T-helper 1 cell treated with Interleukin-12 subunit alpha and Interleukin-12 subunit beta and Interleukin-4 antibody, amounts not matched to agents 30 ng/mL and 1 ng/mL, for 36 hours (primary cell): ENCODE results near the gene CLCN4. TPM values are rescaled to one million over a fixed set of nuclear protein-coding genes. Genes with fewer than 3 reads are reported as not detected.

ENCODE experiments used
- intact Hi-C: fragments of 100-400 bp; cut with micrococcal nuclease; formaldehyde crosslinking; loops from one replicate; pipeline ENCODE4 v1.15.1; 2024
- total RNA-seq: library from RNA; stranded (reverse); gene quantifications from 2 replicates; pipeline ENCODE4 v1.2.3, GENCODE V29; 2022

CLCN4 gene
- total RNA-seq, 1 donor from 2014 or later = not detected

GRCh38 chrX:10165580-10166247 lies 8.9 kb downstream of the CLCN4 start:
- intact Hi-C loops = no loop called here

- intact Hi-C loops = no loop called here
These were observed 9.5 kb downstream of the CLCN4 start for GRCh38 chrX:10166248-10166716.

- intact Hi-C loops = no loop called here
These were observed 10.0 kb downstream of the CLCN4 start for GRCh38 chrX:10166731-10167151.

- intact Hi-C loops = no loop called here
These were observed 10.8 kb downstream of the CLCN4 start for GRCh38 chrX:10167573-10167972.

GRCh38 chrX:10168226-10168625 lies 11.5 kb downstream of the CLCN4 start:
- intact Hi-C loops = no loop called here

GRCh38 chrX:10169175-10169574 lies 12.4 kb downstream of the CLCN4 start:
- intact Hi-C loops = no loop called here

- intact Hi-C loops = no loop called here
These were observed 14.5 kb downstream of the CLCN4 start for GRCh38 chrX:10171249-10171648.

GRCh38 chrX:10172877-10173276 lies 16.1 kb downstream of the CLCN4 start:
- intact Hi-C loops = no loop called here

GRCh38 chrX:10173331-10173900 lies 16.6 kb downstream of the CLCN4 start:
- intact Hi-C loops = no loop called here

GRCh38 chrX:10174051-10174450 lies 17.3 kb downstream of the CLCN4 start:
- intact Hi-C loops = no loop called here

- intact Hi-C loops = no loop called here
These were observed 18.0 kb downstream of the CLCN4 start for GRCh38 chrX:10174810-10175209.

- intact Hi-C loops = no loop called here
These were observed 18.6 kb downstream of the CLCN4 start for GRCh38 chrX:10175319-10175871.

- intact Hi-C loops = no loop called here
These were observed 19.6 kb downstream of the CLCN4 start for GRCh38 chrX:10176121-10177003.

GRCh38 chrX:10177004-10177396 lies 20.2 kb downstream of the CLCN4 start:
- intact Hi-C loops = no loop called here

- intact Hi-C loops = no loop called here
These were observed 20.8 kb downstream of the CLCN4 start for GRCh38 chrX:10177601-10178000.

- intact Hi-C loops = no loop called here
These were observed 22.2 kb downstream of the CLCN4 start for GRCh38 chrX:10178866-10179463.

- intact Hi-C loops = no loop called here
These were observed 27.0 kb downstream of the CLCN4 start for GRCh38 chrX:10183760-10184159.

- intact Hi-C loops = no loop called here
These were observed 27.6 kb downstream of the CLCN4 start for GRCh38 chrX:10184411-10184810.

- intact Hi-C loops = no loop called here
These were observed 29.6 kb downstream of the CLCN4 start for GRCh38 chrX:10186355-10186754.

GRCh38 chrX:10187421-10187820 lies 30.6 kb downstream of the CLCN4 start:
- intact Hi-C loops = no loop called here
